ENCODE data around the gene UGGT2. TPM values are rescaled to one million over a fixed set of nuclear protein-coding genes. Genes with fewer than 3 reads are reported as not detected.

UGGT2 gene
- total and polyA plus RNA-seq, 9 of the 15 experiments (the other 6 are each of a cell fraction or from before 2014, with no cell fraction given) = 3.5 to 24.5 (median 18.3) TPM

- BruUV-seq (replicated peaks) = no TSS peak
- Histone ChIP-seq H3K9me3 (replicated peaks; ENCODE audit: control insufficient read depth, insufficient read depth, low read depth, low read length) (no peaks in the 10 kb centered on the region), H3K27ac (ENCODE audit: extremely low read depth, low read depth, low read length) (no peak overlapping the region), H3K9me1 (ENCODE audit: control insufficient read depth, insufficient read depth, low read length) (no peaks in the 10 kb centered on the region), H3K9ac (ENCODE audit: insufficient read depth in 1 of 2, low read depth in 2 of 2, low read length in 2 of 2) (no peak overlapping the region), H3K4me1 (replicated peaks in 1 of 2; ENCODE audit: control insufficient read depth in 2 of 2, insufficient read depth in 2 of 2, low read length in 2 of 2) (no peaks in the 10 kb centered on the region), H3K79me2 (ENCODE audit: control insufficient read depth, insufficient read depth, low read length) (no peaks in the 10 kb centered on the region), H2AFZ (ENCODE audit: low read depth, low read length) (no peak overlapping the region), H4K20me1 (replicated peaks; ENCODE audit: control insufficient read depth, insufficient read depth, low read length) (no peaks in the 10 kb centered on the region), H3K36me3 (ENCODE audit: control insufficient read depth, insufficient read depth, low read length) (no peaks in the 10 kb centered on the region), H3K27me3 (ENCODE audit: control insufficient read depth in 2 of 2, insufficient read depth in 2 of 2, low read length in 2 of 2) (no peaks in the 10 kb centered on the region), H3K4me3 (no peak overlapping the region), H3K4me2 (ENCODE audit: insufficient read depth, low read length) (no peak overlapping the region)
- ChIA-PET CTCF (ENCODE audit: low intra/inter-chr PET ratio) (no interaction called here), POLR2A (no interaction called here)
- ATAC-seq (no peak), DNase-seq (ENCODE audit: extremely low read depth in 1 of 4, low spot score in 3 of 4) (no peak), FAIRE-seq (no peak)
- WGBS (ENCODE audit: insufficient coverage, low coverage, missing lambda C conversion rate) = 0% methylated on average over 3 of the region's 3 CpGs
- TF ChIP-seq STAT5B (CRISPR knock-in tag; IDR thresholded peaks at IDR 0.05) (no peak), SFPQ (IDR thresholded peaks at IDR 0.05; ENCODE audit: low read depth, low read length) (no peak), E2F3 (CRISPR knock-in tag; IDR thresholded peaks at IDR 0.05) (no peak), KHSRP (IDR thresholded peaks at IDR 0.05) (no peak)
- in situ Hi-C loops (cut with MboI) = no loop called here
- intact Hi-C loops (cut with micrococcal nuclease) = no loop called here
Measured at GRCh38 chr13:96072392-96072791, 19.2 kb upstream of the UGGT2 start.

- ChIA-PET POLR2A (interaction anchor here (0.9 kb wide), 1 partner anchor 7 kb away, joined by 4 read pairs; no protein-coding TSS in a partner anchor), CTCF (ENCODE audit: low intra/inter-chr PET ratio) (no interaction called here)
- no peaks in the 10 kb centered on the region for H3K4me1 ChIP-seq (replicated peaks in 1 of 2; ENCODE audit: control insufficient read depth in 2 of 2, insufficient read depth in 2 of 2, low read length in 2 of 2)
- H3K79me2 ChIP-seq (ENCODE audit: control insufficient read depth, insufficient read depth, low read length) = no peaks in the 10 kb centered on the region
- H3K9me1 ChIP-seq (ENCODE audit: control insufficient read depth, insufficient read depth, low read length) = no peaks in the 10 kb centered on the region
- BruUV-seq (replicated peaks) = no TSS peak
- intact Hi-C loops (cut with micrococcal nuclease) = no loop called here
- no peak overlapping the region for H3K4me3 ChIP-seq
- H3K9ac ChIP-seq (ENCODE audit: insufficient read depth in 1 of 2, low read depth in 2 of 2, low read length in 2 of 2) = no peak overlapping the region
- ATAC-seq (no peak), DNase-seq (ENCODE audit: extremely low read depth in 1 of 4, low spot score in 3 of 4) (no peak), FAIRE-seq (no peak)
- H3K27me3 ChIP-seq (ENCODE audit: control insufficient read depth in 2 of 2, insufficient read depth in 2 of 2, low read length in 2 of 2) = no peaks in the 10 kb centered on the region
- under 1% methylated on average over 6 of the region's 6 CpGs for WGBS (ENCODE audit: insufficient coverage, low coverage, missing lambda C conversion rate)
- H4K20me1 ChIP-seq (replicated peaks; ENCODE audit: control insufficient read depth, insufficient read depth, low read length) = no peaks in the 10 kb centered on the region
- no peak overlapping the region for H3K27ac ChIP-seq (ENCODE audit: extremely low read depth, low read depth, low read length)
- no peak overlapping the region for H2AFZ ChIP-seq (ENCODE audit: low read depth, low read length)
- H3K36me3 ChIP-seq (ENCODE audit: control insufficient read depth, insufficient read depth, low read length) = no peaks in the 10 kb centered on the region
- no peak overlapping the region for H3K4me2 ChIP-seq (ENCODE audit: insufficient read depth, low read length)
- no peaks in the 10 kb centered on the region for H3K9me3 ChIP-seq (replicated peaks; ENCODE audit: control insufficient read depth, insufficient read depth, low read depth, low read length)
- in situ Hi-C loops (cut with MboI) = no loop called here
- TF ChIP-seq NFE2 (IDR thresholded peaks at IDR 0.05; ENCODE audit: low read depth) = no peak
- TF ChIP-seq CREB1 (IDR thresholded peaks at IDR 0.05) = no peak
- no peak for TF ChIP-seq CREB1 (CRISPR knock-in tag; IDR thresholded peaks at IDR 0.05)
- no peak for TF ChIP-seq TAF7 (tag; IDR thresholded peaks at IDR 0.05)
- TF ChIP-seq SRF (CRISPR knock-in tag; IDR thresholded peaks at IDR 0.05) = no peak
- no peak for TF ChIP-seq BRD4 (IDR thresholded peaks at IDR 0.05)
- TF ChIP-seq ZNF76 (CRISPR knock-in tag; IDR thresholded peaks at IDR 0.05; ENCODE audit: borderline replicate concordance) = no peak
- TF ChIP-seq PRDM10 (IDR thresholded peaks at IDR 0.05; ENCODE audit: partially characterized antibody) = no peak
Measured at GRCh38 chr13:96071504-96071903, 18.3 kb upstream of the UGGT2 start.
